HG03378 (cell line): Measurements from ENCODE around the gene ANGPTL4.
"Not testable (repeated sequence)": the region's sequence is repeated elsewhere in the genome, so short reads cannot be mapped to it uniquely, and the experiment has no call there.

Source experiments
- ATAC-seq: cut with Tn5 transposase; IDR thresholded peaks from one replicate; pipeline ENCODE4 v1.9.1; 2021; ENCODE audit warnings: mild to moderate bottlenecking, moderate library complexity; ENCODE audit not compliant: unreplicated experiment

The ANGPTL4 gene

GRCh38 chr19:8361921-8362793 is 1.8 kb upstream of the ANGPTL4 start:
- no peak for ATAC-seq

- no peak for ATAC-seq
These were observed 2.2 kb downstream of the ANGPTL4 start for GRCh38 chr19:8366121-8366581.

- ATAC-seq = no peak
These were observed 3.0 kb downstream of the ANGPTL4 start for GRCh38 chr19:8366961-8367326.

GRCh38 chr19:8367327-8368001 is 3.5 kb downstream of the ANGPTL4 start:
- ATAC-seq = no peak

- no peak for ATAC-seq
These were observed 6.4 kb downstream of the ANGPTL4 start for GRCh38 chr19:8370176-8371010.

GRCh38 chr19:8371011-8371804 is 7.3 kb downstream of the ANGPTL4 start:
- no peak for ATAC-seq

GRCh38 chr19:8373867-8374813 is 10.2 kb downstream of the ANGPTL4 start:
- ATAC-seq = no peak

GRCh38 chr19:8375766-8376165 is 11.8 kb downstream of the ANGPTL4 start:
- not testable (repeated sequence) for ATAC-seq

- not testable (repeated sequence) for ATAC-seq
These were observed 12.5 kb downstream of the ANGPTL4 start for GRCh38 chr19:8376373-8376974.

- no peak for ATAC-seq
These were observed 13.6 kb downstream of the ANGPTL4 start for GRCh38 chr19:8377598-8377997.

- not testable (repeated sequence) for ATAC-seq
These were observed 15.4 kb downstream of the ANGPTL4 start for GRCh38 chr19:8379156-8379891.

GRCh38 chr19:8384569-8384968 is 20.6 kb downstream of the ANGPTL4 start:
- ATAC-seq = not testable (repeated sequence)

- ATAC-seq = not testable (repeated sequence)
These were observed 21.1 kb downstream of the ANGPTL4 start for GRCh38 chr19:8385103-8385502.

GRCh38 chr19:8385566-8385965 is 21.6 kb downstream of the ANGPTL4 start:
- not testable (repeated sequence) for ATAC-seq

- ATAC-seq = not testable (repeated sequence)
These were observed 22.5 kb downstream of the ANGPTL4 start for GRCh38 chr19:8386419-8386818.

- no peak for ATAC-seq
These were observed 23.0 kb downstream of the ANGPTL4 start for GRCh38 chr19:8386990-8387389.

- ATAC-seq = no peak
These were observed 24.0 kb downstream of the ANGPTL4 start for GRCh38 chr19:8387688-8388611.
